Measurements from ENCODE around the gene FBLN1.

GRCh38 chr22:45543243-45543642 is 40.6 kb downstream of the FBLN1 start:
- no peak for TF ChIP-seq EZH2phosphoT487 (IDR thresholded peaks at IDR 0.05; ENCODE audit: insufficient read depth, low read depth)
- TF ChIP-seq EZH2 (IDR thresholded peaks at IDR 0.05; ENCODE audit: insufficient read depth, poor library complexity, severe bottlenecking), result no peak

Measured in GM23248 (cell line).